ENCODE results near the gene CPT1C.

The CPT1C gene

DNA sequence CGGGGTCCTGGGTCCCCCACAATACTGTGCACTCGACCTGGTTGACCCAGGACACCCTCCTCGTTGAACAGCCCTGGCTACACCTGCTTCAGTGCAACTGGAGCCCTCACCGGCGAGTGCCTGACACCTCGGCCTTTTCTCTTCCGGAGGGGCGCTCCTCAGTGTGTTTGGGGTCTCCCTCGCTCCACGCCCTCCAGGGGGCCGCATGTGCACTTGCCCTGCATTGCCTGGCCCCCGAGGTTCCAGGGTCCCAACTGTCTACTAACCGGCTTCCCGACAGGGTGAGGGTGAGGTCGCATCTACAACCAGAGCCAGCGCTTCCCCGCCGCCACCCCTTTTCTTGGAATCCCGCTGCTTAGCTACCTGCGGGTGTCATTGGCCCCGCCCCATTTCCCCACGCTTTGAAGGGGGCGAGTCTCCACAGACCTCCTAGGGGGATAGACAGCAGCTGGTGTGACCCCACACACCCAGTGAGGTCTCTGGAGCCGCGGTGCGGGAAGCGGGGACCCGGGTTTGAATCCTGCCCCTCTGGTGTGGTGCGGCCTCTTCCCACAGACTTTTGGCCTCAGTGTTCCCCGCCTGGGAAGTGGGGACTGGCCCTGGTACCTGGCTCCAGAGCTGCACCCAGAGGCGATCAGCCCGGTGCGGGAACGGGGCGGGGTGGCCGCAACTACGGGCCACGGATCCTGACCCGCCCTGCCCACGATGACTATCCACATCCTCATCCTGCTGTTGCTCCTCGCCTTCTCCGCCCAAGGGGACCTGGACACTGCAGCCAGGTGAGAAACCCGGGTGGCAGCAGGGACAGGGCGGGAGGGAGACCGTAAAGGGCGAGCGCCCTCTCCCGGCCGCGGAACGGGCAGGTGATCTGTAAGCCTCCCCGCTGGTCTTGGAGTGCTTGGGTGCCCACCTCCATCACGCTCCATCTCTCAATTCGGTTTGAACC lies 1.5 kb upstream of the CPT1C start, which contains the start of gene ADM5:
Gene ADM5, plus strand, starts transcription at position 462 of the 946 bp plus-strand sequence. Its CDS starts 244 bp downstream, at position 706.
- Mint-ChIP-seq H3K4me1 (peaks cover 75% of the 10 kb centered on the region), H3K9me3 (no peaks in the 10 kb centered on the region), H3K27me3 (ENCODE audit: low read depth, poor library complexity) (no peaks in the 10 kb centered on the region), H3K27ac (peak within 1 kb of the TSS; percentile 87), H3K36me3 (ENCODE audit: low read depth) (peaks cover 25% of the 10 kb centered on the region), H3K4me3 (peak within 1 kb of the TSS; percentile 91)
- peak; percentile 61 for DNase-seq
- TF ChIP-seq, protein P1, sequence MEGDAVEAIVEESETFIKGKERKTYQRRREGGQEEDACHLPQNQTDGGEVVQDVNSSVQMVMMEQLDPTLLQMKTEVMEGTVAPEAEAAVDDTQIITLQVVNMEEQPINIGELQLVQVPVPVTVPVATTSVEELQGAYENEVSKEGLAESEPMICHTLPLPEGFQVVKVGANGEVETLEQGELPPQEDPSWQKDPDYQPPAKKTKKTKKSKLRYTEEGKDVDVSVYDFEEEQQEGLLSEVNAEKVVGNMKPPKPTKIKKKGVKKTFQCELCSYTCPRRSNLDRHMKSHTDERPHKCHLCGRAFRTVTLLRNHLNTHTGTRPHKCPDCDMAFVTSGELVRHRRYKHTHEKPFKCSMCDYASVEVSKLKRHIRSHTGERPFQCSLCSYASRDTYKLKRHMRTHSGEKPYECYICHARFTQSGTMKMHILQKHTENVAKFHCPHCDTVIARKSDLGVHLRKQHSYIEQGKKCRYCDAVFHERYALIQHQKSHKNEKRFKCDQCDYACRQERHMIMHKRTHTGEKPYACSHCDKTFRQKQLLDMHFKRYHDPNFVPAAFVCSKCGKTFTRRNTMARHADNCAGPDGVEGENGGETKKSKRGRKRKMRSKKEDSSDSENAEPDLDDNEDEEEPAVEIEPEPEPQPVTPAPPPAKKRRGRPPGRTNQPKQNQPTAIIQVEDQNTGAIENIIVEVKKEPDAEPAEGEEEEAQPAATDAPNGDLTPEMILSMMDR (IDR thresholded peaks at IDR 0.05) = peak; percentile 45

DNA sequence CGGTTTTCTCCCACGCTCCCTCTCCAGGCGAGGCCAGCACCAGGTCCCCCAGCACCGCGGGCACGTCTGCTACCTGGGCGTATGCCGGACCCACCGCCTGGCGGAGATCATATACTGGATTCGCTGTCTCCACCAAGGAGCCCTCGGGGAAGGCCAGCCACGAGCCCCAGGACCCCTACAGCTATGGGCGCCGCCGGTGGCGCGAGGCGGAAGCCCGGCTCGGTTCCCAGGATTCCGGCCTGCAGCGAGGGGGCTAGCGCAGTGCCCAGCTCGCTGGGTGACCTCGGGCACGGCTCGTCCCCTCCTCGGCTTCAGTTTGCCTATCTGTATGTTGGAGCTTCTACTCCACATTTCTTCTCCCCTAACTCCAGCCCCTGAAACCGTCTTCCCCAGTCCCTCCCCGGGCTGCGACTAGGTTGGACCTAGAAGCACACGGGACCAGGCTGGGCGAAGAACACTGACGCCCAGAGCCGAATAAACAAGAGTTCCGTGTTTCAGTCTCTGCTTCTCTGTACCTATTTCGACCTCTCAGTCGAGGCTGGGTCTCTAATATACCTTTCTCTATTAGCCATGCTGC lies 749 bp upstream of the CPT1C start:
- Mint-ChIP-seq H3K4me1 (peaks cover 73% of the 10 kb centered on the region), H3K4me3 (peak overlapping the region; percentile 91), H3K27ac (peak overlapping the region; percentile 87), H3K36me3 (ENCODE audit: low read depth) (peaks cover 27% of the 10 kb centered on the region), H3K27me3 (ENCODE audit: low read depth, poor library complexity) (no peaks in the 10 kb centered on the region), H3K9me3 (no peaks in the 10 kb centered on the region)
- TF ChIP-seq, protein P1 (IDR thresholded peaks at IDR 0.05) = no peak
- DNase-seq = peak; percentile 35

DNA sequence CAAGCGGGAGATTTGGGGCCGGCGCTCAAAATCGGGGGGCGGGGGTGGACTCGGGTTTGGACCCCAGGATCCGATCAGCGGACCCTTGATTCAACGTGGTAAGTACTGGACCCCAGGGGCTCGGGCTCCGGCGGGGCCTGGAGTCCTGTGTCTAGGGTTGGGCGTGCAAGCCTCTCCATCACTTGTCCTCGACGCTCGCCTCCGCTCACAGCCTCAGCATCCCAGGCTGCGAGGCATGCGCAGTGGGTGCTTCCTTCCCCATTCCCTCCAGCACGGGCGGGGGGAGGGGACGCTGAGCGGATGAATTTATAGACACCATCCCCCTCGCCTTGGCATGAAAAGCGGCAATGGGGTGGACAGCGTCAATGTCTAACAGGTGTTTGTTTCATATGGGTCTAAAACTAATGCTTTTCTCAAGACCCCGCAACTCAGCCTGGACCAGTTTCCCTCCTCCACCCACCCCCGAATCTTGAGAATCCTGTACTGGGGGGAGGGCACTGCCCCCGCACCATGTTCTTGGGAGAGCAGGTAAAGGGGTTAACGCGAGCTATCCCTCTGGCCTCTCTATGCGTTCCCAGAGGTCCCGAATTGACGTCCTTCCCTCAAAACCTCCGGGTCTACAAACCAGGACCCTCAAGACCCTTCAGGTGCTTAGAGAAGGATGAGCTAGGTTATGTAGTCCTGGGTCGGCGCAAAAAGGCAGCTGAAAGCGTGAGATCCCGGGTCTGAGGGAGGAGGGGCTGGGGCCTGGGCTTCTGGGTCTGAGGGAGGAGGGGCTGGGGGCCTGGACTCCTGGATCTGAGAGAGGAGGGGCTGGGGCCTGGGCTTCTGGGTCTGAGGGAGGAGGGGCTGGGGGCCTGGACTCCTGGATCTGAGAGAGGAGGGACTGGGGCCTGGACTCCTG lies 579 bp downstream of the CPT1C start:
- H3K4me3 Mint-ChIP-seq = peak overlapping the region; percentile 91
- peak; percentile 86 for DNase-seq
- no peaks in the 10 kb centered on the region for H3K27me3 Mint-ChIP-seq (ENCODE audit: low read depth, poor library complexity)
- peak overlapping the region; percentile 87 for H3K27ac Mint-ChIP-seq
- H3K4me1 Mint-ChIP-seq = peaks cover 65% of the 10 kb centered on the region
- TF ChIP-seq, protein P1 (IDR thresholded peaks at IDR 0.05) = no peak
- no peaks in the 10 kb centered on the region for H3K9me3 Mint-ChIP-seq
- peaks cover 18% of the 10 kb centered on the region for H3K36me3 Mint-ChIP-seq (ENCODE audit: low read depth)

DNA sequence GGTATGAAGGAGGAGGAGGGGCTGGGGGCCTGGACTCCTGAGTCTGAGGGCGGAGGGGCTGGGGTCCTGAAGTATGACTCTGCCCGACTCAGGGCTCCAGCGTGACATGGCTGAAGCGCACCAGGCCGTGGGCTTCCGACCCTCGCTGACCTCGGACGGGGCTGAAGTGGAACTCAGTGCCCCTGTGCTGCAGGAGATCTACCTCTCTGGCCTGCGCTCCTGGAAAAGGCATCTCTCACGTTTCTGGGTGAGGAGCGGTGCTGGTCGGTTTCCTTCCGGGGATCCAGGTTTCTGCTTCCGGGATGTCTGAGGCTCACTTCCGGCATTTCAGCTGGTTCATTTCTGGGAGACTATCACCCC lies 1.2 kb downstream of the CPT1C start:
- H3K4me3 Mint-ChIP-seq = peak overlapping the region; percentile 91
- no peaks in the 10 kb centered on the region for H3K9me3 Mint-ChIP-seq
- H3K27me3 Mint-ChIP-seq (ENCODE audit: low read depth, poor library complexity) = no peaks in the 10 kb centered on the region
- peaks cover 23% of the 10 kb centered on the region for H3K36me3 Mint-ChIP-seq (ENCODE audit: low read depth)
- DNase-seq = no peak
- TF ChIP-seq, protein P1 (IDR thresholded peaks at IDR 0.05) = no peak
- peaks cover 61% of the 10 kb centered on the region for H3K4me1 Mint-ChIP-seq
- no peak overlapping the region for H3K27ac Mint-ChIP-seq

DNA sequence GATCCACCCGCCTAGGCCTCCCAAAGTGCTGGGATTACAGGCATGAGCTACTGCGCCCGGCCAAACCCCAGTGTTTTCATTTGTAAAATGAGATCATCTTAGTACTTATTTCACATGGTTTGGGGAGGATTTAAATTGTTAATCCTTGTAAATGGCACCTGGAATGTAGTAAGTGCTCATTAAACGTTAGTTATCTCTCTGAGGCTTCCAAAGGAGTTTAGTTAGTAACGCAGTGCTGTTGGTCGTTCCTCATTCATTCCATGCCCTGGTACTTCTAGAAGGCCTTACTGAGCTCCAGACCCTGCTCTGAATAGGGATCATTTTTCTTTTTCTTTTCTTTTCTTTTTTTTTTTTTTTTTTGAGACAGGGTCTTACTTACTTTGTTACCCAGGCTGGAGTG lies 5.2 kb downstream of the CPT1C start:
- H3K36me3 Mint-ChIP-seq (ENCODE audit: low read depth) = peaks cover 30% of the 10 kb centered on the region
- TF ChIP-seq, protein P1 (IDR thresholded peaks at IDR 0.05) = no peak

More for the DNA sequence above, 5.2 kb downstream of the CPT1C start:
- Mint-ChIP-seq H3K27ac (no peak overlapping the region), H3K4me3 (no peak overlapping the region), H3K9me3 (no peaks in the 10 kb centered on the region), H3K27me3 (ENCODE audit: low read depth, poor library complexity) (no peaks in the 10 kb centered on the region), H3K4me1 (peaks cover 33% of the 10 kb centered on the region)
- no peak for DNase-seq
